Measurements from ENCODE around the gene DDX52. TPM values are rescaled to one million over a fixed set of nuclear protein-coding genes. Genes with fewer than 3 reads are reported as not detected.

Gene DDX52
- total and polyA plus RNA-seq, 2 experiments from 2014 or later, result 46.2 to 61.3 TPM

GRCh38 chr17:37576281-37576680 is 67.0 kb downstream of the DDX52 start:
- Mint-ChIP-seq H3K4me3 (no peak overlapping the region), H3K4me1 (no peaks in the 10 kb centered on the region), H3K36me3 (ENCODE audit: low read depth) (peaks cover 27% of the 10 kb centered on the region), H3K9me3 (no peaks in the 10 kb centered on the region), H3K27ac (no peak overlapping the region), H3K27me3 (ENCODE audit: insufficient read depth, low read depth, poor library complexity) (peaks cover 1% of the 10 kb centered on the region)
- TF ChIP-seq ZNF331 (CRISPR knock-in tag; IDR thresholded peaks at IDR 0.05; ENCODE audit: low read depth) (no peak), ETS1 (IDR thresholded peaks at IDR 0.05) (no peak), JUNB (IDR thresholded peaks at IDR 0.05; ENCODE audit: unreplicated experiment) (no peak), CTCF (conservative IDR thresholded peaks at IDR 0.05; ENCODE audit: low read depth in 2 of 2) (no peak), STAT1 (IDR thresholded peaks at IDR 0.05; ENCODE audit: unreplicated experiment) (no peak), NANOG (IDR thresholded peaks at IDR 0.05; ENCODE audit: borderline replicate concordance) (no peak), ZNF114 (CRISPR knock-in tag; IDR thresholded peaks at IDR 0.05) (no peak), ZNF462 (CRISPR knock-in tag; IDR thresholded peaks at IDR 0.05) (no peak), EZH2 (IDR thresholded peaks at IDR 0.05; ENCODE audit: low read depth, unreplicated experiment) (no peak)
- ATAC-seq (no peak), DNase-seq (ENCODE audit: low spot score) (no peak)
- no peaks in the 10 kb centered on the region for H4K20me1 ChIP-seq (replicated peaks; ENCODE audit: insufficient read depth)
- H3K36me3 ChIP-seq (ENCODE audit: insufficient read depth), result peaks cover 5% of the 10 kb centered on the region; the same call in 1 of the 2 replicates
- no peak overlapping the region for H3K4me2 ChIP-seq
- no peaks in the 10 kb centered on the region for H3K79me2 ChIP-seq (replicated peaks; ENCODE audit: insufficient read depth)
- no peaks in the 10 kb centered on the region for H3K9me2 ChIP-seq (ENCODE audit: insufficient read depth)
- H3F3A ChIP-seq (replicated peaks; ENCODE audit: low read depth), result no peaks in the 10 kb centered on the region
- no peak overlapping the region for H3K27ac ChIP-seq (ENCODE audit: low read depth)
- H3K4me3 ChIP-seq, result no peak overlapping the region
- H3K4me1 ChIP-seq (ENCODE audit: insufficient read depth), result no peaks in the 10 kb centered on the region
- no peak overlapping the region for H2AFZ ChIP-seq
- H3K27me3 ChIP-seq (ENCODE audit: insufficient read depth), result no peaks in the 10 kb centered on the region

All from GM23338 (cell line).